Prostate gland (tissue), 2 donors: ENCODE results near the gene SPARC. TPM values are rescaled to one million over a fixed set of nuclear protein-coding genes. Genes with fewer than 3 reads are reported as not detected.
A peak's percentile ranks its signal among the peaks of the same experiment; 100 is the strongest.

Experiments
- DNase-seq: peaks from one replicate; pipeline ENCODE4 v3.0.0-alpha.2; 2019; ENCODE audit warnings: low spot score
- H3K27ac ChIP-seq, 2 donors: fragments of 200-600 bp; sonication (generic); 2 replicates each; pipeline ENCODE4 v1.5.1; 2017 to 2019
- H3K27me3 ChIP-seq: fragments of 200-600 bp; sonication (generic); replicated peaks from 2 replicates; pipeline ENCODE4 v1.5.1; 2019; ENCODE audit not compliant: insufficient read depth
- H3K36me3 ChIP-seq, 2 donors: fragments of 200-600 bp; sonication (generic); 1 replicate in 1 of 2; 2 replicates in 1 of 2; pipeline versions ENCODE4 v1.5.1 to v1.8.1; 2017 to 2019
- H3K4me1 ChIP-seq: fragments of 200-600 bp; sonication (generic); replicated peaks from 2 replicates; pipeline ENCODE4 v1.5.1; 2019
- H3K4me3 ChIP-seq, 2 donors: fragments of 200-600 bp; sonication (generic); 2 replicates each; pipeline ENCODE4 v1.5.1; 2017 to 2019
- H3K9me3 ChIP-seq: fragments of 200-600 bp; sonication (generic); 2 replicates; pipeline ENCODE4 v1.5.1; 2017
- POLR2A ChIP-seq: fragments of 450-650 bp; IDR thresholded peaks from one replicate; pipeline ENCODE4 v1.6.1; 2016; ENCODE audit warnings: antibody characterized with exemption, mild to moderate bottlenecking
- POLR2AphosphoS5 ChIP-seq: sonication (generic); formaldehyde crosslinking; IDR thresholded peaks from one replicate; pipeline ENCODE4 v1.6.1; 2017; ENCODE audit warnings: antibody characterized with exemption
- WGBS: methylation state at CpG from one replicate; pipeline ENCODE4 v1.1.5; 2018; 5-methylcytosine and 5-hydroxymethylcytosine counted together
- intact Hi-C: fragments of 100-400 bp; cut with DNase I; formaldehyde crosslinking; loops from one replicate; pipeline ENCODE4 v1.14.2; 2022
- total RNA-seq, 2 donors: library from RNA; depleted of rRNA; stranded (reverse); fragments of >200 nt; gene quantifications; one replicate each; pipeline ENCODE4 v1.1.0, GENCODE V29; 2016
- TF ChIP-seq, protein P1 (sequence below), 4 experiments: fragments of 200-600 bp in 2 of 4; fragments of 450-650 bp in 2 of 4; sonication (generic) in 2 of 4; IDR thresholded peaks; 1 replicate in 3 of 4; 2 replicates in 1 of 4; pipeline ENCODE4 v1.5.1; 2016 to 2019; ENCODE audit warnings: antibody characterized with exemption in 4 of 4, mild to moderate bottlenecking in 2 of 4, moderate library complexity in 2 of 4

The SPARC gene
- total RNA-seq, 2 donors from 2014 or later, result 101 to 2,249 TPM

DNA sequence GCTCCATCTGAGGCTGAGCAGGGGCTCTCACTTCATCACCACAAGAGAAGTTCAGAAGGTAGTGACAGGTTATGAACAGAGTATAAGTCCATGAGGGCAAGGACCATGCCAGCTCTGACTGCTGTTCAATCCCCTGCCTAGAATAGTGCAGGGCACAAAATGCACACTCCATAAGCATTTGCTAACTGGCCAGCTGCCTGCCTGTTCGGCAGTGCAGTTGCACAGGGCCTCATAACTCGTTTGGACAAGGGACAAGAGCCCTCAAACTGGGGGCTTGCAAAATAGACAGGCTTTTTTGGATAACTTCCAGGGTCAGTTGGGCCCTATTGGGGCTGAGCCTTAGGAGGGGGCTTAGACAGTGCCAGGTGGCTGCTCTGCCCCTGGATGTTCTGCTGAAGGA is 21.1 kb downstream of the SPARC start:
- TF ChIP-seq POLR2AphosphoS5 (no peak), POLR2A (no peak)
- TF ChIP-seq, protein P1, sequence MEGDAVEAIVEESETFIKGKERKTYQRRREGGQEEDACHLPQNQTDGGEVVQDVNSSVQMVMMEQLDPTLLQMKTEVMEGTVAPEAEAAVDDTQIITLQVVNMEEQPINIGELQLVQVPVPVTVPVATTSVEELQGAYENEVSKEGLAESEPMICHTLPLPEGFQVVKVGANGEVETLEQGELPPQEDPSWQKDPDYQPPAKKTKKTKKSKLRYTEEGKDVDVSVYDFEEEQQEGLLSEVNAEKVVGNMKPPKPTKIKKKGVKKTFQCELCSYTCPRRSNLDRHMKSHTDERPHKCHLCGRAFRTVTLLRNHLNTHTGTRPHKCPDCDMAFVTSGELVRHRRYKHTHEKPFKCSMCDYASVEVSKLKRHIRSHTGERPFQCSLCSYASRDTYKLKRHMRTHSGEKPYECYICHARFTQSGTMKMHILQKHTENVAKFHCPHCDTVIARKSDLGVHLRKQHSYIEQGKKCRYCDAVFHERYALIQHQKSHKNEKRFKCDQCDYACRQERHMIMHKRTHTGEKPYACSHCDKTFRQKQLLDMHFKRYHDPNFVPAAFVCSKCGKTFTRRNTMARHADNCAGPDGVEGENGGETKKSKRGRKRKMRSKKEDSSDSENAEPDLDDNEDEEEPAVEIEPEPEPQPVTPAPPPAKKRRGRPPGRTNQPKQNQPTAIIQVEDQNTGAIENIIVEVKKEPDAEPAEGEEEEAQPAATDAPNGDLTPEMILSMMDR (IDR thresholded peaks at IDR 0.05), result no peak
- DNase-seq, result no peak
- peaks cover 3% of the 10 kb centered on the region for H3K4me1 ChIP-seq
- intact Hi-C loops, result no loop called here
- H3K27ac ChIP-seq, result peak overlapping the region; percentile 32 to 44
- H3K4me3 ChIP-seq, result no peak overlapping the region
- no peaks in the 10 kb centered on the region for H3K27me3 ChIP-seq
- 12% methylated on average over 2 of the region's 2 CpGs for WGBS
- H3K36me3 ChIP-seq, result peaks cover 0 to 10% of the 10 kb centered on the region in 2 donors
- no peaks in the 10 kb centered on the region for H3K9me3 ChIP-seq

DNA sequence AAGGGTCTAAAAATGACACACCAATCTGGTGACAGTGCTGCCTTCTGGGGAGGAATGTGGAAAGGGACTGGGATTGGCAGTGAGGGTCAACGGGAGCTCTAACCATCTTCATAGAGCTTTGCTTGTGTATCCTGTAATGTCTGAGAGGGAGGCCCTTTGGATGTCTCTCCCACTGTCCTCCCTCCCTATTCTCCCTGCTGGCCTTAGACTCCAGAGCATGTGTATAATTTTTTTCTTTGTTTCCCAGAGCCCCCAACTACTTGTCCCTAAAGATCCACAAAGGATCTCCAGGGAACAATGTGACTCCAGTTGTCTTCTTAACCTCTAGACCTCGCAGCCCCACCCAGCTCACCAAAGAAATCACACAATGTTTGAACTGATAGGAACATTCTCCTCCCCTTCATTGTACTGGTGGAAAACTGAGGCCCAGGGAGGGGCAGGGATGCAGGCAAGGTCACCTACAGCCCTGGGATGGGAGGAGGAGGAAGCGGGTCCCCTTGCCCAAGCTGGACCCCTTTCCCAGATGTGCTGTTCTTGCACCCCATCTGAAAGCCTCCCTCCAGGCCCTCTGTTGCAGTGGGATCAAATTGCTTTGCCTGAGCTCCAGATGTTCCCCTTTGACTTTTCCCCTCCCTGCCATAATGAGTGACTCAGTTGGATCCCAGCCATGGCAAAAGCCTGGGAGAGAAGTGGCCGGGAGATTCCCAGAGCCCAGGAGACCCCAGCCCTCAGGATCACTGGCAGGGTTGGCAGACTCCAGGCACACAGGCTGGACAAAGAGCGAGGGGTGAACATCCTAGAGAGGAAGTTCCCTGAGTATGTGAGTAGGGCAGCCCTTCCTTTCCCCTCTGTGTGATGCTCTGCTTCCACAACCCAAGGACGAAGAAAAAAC is 21.8 kb downstream of the SPARC start:
- intact Hi-C loops, result no loop called here

DNA sequence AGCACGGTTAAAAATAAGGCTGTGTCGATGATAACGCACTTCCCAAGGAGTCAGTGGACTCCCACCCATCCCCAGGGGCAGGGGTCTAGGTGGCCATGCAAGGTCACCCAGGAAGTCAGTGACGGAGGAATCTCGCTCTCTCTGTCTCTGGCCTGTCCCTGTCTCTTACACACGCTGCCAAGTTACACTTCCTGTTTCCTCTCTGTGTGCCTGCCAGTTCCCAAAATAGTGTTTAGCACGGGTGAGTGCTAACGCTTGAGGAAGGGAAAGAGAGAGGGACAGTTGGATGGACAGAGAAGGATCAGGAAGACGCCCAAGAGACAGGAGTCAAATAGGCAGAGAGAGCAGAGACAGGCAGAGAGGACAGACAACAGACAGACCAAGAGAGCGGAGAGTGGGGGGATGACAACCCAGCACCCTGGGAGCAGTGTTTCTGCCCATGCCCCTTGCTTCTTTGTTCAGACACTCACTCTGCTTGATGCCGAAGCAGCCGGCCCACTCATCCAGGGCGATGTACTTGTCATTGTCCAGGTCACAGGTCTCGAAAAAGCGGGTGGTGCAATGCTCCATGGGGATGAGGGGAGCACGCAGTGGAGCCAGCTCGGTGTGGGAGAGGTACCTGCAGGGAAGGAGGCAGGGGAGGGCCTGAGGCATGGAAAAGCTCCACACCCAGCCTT is 23.0 kb downstream of the SPARC start:
- H3K9me3 ChIP-seq, result no peaks in the 10 kb centered on the region
- peaks cover 0 to 10% of the 10 kb centered on the region in 2 donors for H3K36me3 ChIP-seq
- H3K27ac ChIP-seq, result peak overlapping the region; percentile 44 to 53
- intact Hi-C loops, result loop anchor here (2.0 kb wide), 1 partner anchor 55 kb away; no protein-coding TSS in a partner anchor
- 41% methylated on average over 17 of the region's 17 CpGs for WGBS
- H3K4me3 ChIP-seq, result no peak overlapping the region
- peak; percentile 43 for TF ChIP-seq POLR2AphosphoS5
- TF ChIP-seq, protein P1 (IDR thresholded peaks at IDR 0.05), result no peak
- peaks cover 3% of the 10 kb centered on the region for H3K4me1 ChIP-seq
- no peak for DNase-seq
- H3K27me3 ChIP-seq, result no peaks in the 10 kb centered on the region

More for the DNA sequence above, 21.8 kb downstream of the SPARC start:
- Histone ChIP-seq H3K4me3 (no peak overlapping the region), H3K4me1 (peaks cover 3% of the 10 kb centered on the region), H3K27ac (peak overlapping the region; percentile 32 to 44), H3K9me3 (no peaks in the 10 kb centered on the region), H3K27me3 (no peaks in the 10 kb centered on the region), H3K36me3 (peaks cover 0 to 10% of the 10 kb centered on the region in 2 donors)
- WGBS, result 54% methylated on average over 5 of the region's 6 CpGs
- no peak for DNase-seq
- TF ChIP-seq POLR2AphosphoS5, result no peak
- TF ChIP-seq, protein P1 (IDR thresholded peaks at IDR 0.05), result no peak
- TF ChIP-seq POLR2A, result no peak

DNA sequence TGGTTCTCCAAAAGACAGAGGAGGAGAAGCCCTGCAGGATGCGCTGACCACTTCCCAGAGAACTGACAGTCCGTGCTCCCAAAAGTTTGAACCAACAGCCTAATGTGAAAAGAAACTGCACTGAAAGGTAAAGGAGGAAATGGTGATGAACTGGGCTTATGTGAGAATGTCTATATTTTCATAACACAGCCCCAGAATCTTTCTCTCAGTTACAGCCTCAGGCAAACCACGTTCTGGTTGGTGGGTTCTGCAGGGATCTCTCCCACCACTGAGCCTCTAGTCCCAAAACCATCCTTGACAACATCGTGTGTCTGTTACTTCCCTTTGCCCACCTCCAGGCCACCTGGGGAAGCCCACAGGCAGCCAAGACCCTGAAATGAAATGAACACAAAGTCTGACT is 23.9 kb downstream of the SPARC start:
- TF ChIP-seq POLR2A (no peak), POLR2AphosphoS5 (no peak)
- TF ChIP-seq, protein P1 (IDR thresholded peaks at IDR 0.05), result no peak
- H3K36me3 ChIP-seq, result peaks cover 0 to 10% of the 10 kb centered on the region in 2 donors

More for the DNA sequence above, 23.9 kb downstream of the SPARC start:
- H3K27ac ChIP-seq, result peak overlapping the region in 1 of 2 donors; percentile 53
- H3K27me3 ChIP-seq, result no peaks in the 10 kb centered on the region
- DNase-seq, result no peak
- intact Hi-C loops, result loop anchor here (2.0 kb wide), 1 partner anchor 56 kb away; no protein-coding TSS in a partner anchor
- no peak overlapping the region for H3K4me3 ChIP-seq
- H3K4me1 ChIP-seq, result peaks cover 3% of the 10 kb centered on the region
- H3K9me3 ChIP-seq, result no peaks in the 10 kb centered on the region
- 72% methylated on average over 4 of the region's 4 CpGs for WGBS
